IPS-18c (cell line): ENCODE results near the gene THSD7A.

Experiments used
- H3K4me3 ChIP-seq: 2 replicates; pipeline ENCODE4 v1.7.0; 2013; ENCODE audit warnings: low read depth, mild to moderate bottlenecking, low read length, moderate library complexity; ENCODE audit not compliant: insufficient read depth
- H3K9me3 ChIP-seq: one replicate; pipeline ENCODE4 v1.6.1; 2013; ENCODE audit warnings: mild to moderate bottlenecking, low read length, moderate library complexity; ENCODE audit not compliant: control insufficient read depth, insufficient read depth

THSD7A gene

DNA sequence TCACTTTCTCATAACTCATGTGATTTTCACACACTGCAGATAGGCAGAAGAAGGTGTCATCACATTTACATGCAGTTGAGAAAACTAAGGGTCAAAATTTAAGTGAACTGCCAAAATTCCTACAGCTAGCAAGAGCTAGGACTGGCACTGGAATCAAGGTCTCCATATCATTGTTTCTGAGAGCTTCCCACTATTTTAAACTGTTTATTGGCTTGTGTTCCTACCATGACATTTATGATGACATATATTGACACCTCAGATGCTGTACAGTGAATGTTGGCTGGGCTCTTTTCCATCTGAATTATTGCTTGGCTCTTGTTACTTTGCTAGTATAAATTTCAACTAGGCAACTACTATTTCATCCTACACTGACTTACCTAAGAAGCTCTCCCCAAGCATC lies 2.0 kb downstream of the THSD7A start:
- Histone ChIP-seq H3K4me3 (no peak overlapping the region), H3K9me3 (no peaks in the 10 kb centered on the region)

DNA sequence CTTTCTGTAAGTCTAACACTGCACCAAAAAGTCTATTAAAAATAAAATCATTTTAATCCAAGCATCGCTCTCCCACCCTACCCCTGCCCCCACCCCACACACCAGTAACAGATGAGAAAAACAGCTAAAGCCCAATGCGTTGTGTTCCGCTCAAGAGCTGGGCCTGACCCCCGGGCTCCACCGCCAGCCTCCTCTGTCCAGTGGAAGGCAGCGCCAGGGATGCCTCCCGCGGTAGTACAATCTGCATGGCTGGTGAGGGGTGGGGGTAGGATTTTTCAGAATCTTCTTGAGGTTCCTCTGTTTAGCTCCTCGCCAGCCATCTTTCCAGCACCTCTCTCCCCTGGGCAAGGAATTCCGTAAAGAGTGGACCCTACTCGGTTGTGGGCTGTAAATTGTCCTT lies 12.1 kb downstream of the THSD7A start:
- Histone ChIP-seq H3K4me3 (no peak overlapping the region), H3K9me3 (no peaks in the 10 kb centered on the region)

DNA sequence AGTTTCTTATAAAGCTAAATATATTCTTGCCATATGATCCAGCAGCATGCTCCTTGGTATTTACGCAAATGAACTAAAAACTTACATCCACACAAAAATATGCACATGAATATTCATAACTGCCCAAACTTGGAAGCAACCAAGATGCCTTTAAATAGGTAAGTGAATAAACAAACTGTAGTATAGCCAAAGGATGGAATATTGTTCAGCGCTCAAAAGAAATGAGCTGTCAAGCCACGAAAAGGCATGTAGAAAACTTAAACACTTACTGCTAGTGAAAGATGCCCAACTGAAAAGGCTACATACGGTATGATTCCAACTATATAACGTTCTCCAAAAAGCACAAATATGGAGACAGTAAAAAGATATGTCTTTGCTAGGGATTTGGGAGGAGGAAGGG lies 12.7 kb downstream of the THSD7A start:
- no peaks in the 10 kb centered on the region for H3K9me3 ChIP-seq

GRCh38 chr7:11818281-11818680 lies 13.7 kb downstream of the THSD7A start:
- Histone ChIP-seq H3K4me3 (no peak overlapping the region), H3K9me3 (no peaks in the 10 kb centered on the region)

More for the DNA sequence above, 12.7 kb downstream of the THSD7A start:
- no peak overlapping the region for H3K4me3 ChIP-seq

DNA sequence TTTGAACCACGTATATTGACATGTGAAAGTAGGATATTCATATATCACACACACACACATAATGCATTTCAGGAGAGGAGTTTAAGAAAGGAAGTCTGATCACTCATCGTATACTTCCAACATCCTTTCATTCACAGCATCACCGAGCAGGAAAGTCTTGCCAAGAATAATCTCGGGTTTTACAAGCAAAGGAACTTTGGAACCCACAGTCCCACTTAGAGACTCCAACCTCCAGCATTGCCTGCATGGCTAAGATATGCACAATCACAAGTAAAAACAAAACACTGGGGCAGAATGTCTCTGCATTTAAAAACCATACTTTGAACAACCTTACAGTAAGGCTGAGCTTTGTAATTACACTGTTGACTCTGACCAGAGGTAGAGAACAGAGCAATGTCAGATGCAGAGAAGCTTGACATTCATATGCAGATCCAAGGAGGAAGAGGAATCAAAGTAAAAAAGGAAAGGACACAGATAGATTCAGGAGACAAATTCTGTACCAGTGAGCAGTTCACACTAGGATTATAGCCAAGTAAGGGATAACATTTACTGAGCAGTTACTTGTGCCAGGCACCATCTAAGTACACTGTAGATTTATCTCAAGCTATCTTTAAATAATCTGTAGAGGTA lies 14.8 kb downstream of the THSD7A start:
- H3K9me3 ChIP-seq, result no peaks in the 10 kb centered on the region

GRCh38 chr7:11811709-11812108 lies 20.3 kb downstream of the THSD7A start:
- no peak overlapping the region for H3K4me3 ChIP-seq
- H3K9me3 ChIP-seq, result no peaks in the 10 kb centered on the region

More for the DNA sequence above, 14.8 kb downstream of the THSD7A start:
- no peak overlapping the region for H3K4me3 ChIP-seq

GRCh38 chr7:11810043-11810625 lies 21.9 kb downstream of the THSD7A start:
- no peak overlapping the region for H3K4me3 ChIP-seq
- no peaks in the 10 kb centered on the region for H3K9me3 ChIP-seq

DNA sequence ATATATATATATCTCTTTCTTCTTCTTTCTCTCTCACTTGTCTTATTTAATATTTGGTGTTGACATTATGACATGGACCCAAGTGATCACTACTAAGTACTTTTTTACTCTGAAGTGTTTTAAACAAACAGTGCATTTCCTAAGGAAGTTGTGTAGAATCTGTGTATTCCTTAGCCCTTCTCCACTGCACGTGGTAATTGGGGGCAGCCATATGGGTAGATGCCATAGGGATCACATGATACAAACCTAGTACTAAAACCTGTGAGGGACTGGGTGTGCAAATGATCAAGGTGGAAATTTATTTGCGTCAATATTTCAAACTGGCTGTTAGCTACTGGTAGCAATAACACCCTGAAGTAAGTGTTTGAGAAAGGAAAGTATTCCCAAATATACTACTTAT lies 25.0 kb downstream of the THSD7A start:
- no peak overlapping the region for H3K4me3 ChIP-seq
- H3K9me3 ChIP-seq, result no peaks in the 10 kb centered on the region

DNA sequence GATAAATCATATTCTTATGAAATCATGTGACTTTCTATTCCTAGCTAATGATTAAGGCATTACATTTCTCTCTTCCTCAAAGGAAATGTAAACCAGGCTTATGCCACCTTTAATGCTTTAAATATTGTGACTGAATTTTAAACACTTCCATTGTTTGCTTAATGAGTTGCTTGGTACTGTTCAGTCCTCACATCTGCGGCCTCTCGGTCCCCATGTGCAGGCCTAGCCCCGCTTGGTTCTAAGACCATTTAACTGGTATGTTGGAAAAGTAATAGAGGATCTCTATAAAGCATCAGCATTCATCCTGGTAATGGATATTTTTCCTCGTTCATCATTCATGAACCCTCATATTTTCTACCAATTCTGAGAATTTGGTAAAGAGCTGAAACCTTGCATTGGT lies 27.4 kb downstream of the THSD7A start:
- no peak overlapping the region for H3K4me3 ChIP-seq

DNA sequence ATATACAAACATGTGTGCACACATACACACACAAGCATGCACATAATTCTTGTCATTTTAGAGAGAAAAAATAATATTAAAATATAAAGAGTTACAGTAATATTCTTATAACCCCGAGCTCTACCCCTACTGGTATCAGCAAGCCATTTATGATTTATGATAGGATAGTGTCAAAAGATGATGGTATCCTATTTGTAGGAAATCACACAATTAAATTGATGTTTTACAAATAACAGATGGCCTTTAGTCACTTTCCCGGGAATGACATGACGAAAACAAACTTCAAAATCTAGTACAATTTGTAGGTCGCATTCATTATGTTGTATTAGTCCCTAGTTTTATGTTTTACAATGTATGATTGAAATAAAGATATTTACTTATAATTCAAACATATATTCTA lies 36.8 kb downstream of the THSD7A start:
- no peak overlapping the region for H3K4me3 ChIP-seq

More for the DNA sequence above, 27.4 kb downstream of the THSD7A start:
- H3K9me3 ChIP-seq, result no peaks in the 10 kb centered on the region

DNA sequence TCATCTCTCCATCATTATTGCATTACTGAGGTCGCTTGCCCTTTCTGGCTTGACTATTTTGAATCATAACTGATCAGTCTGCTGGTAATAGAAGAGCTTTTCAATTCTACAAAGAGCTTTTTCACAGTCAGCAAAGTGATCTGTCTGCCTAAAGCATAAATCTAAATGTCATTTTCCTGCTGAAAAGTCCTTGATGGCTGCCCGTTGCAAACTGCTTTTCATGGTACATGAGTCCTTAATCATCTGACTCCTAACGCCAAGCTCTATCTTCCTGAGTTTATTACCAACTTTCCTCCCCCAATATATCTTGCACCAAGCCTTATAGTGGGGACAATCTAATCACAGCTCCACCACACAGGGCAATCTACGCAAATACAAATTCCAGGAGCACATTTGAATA lies 39.8 kb downstream of the THSD7A start:
- no peak overlapping the region for H3K4me3 ChIP-seq
- H3K9me3 ChIP-seq, result no peaks in the 10 kb centered on the region

More for the DNA sequence above, 36.8 kb downstream of the THSD7A start:
- no peaks in the 10 kb centered on the region for H3K9me3 ChIP-seq

GRCh38 chr7:11788568-11788967 lies 43.4 kb downstream of the THSD7A start:
- no peaks in the 10 kb centered on the region for H3K9me3 ChIP-seq
- no peak overlapping the region for H3K4me3 ChIP-seq

DNA sequence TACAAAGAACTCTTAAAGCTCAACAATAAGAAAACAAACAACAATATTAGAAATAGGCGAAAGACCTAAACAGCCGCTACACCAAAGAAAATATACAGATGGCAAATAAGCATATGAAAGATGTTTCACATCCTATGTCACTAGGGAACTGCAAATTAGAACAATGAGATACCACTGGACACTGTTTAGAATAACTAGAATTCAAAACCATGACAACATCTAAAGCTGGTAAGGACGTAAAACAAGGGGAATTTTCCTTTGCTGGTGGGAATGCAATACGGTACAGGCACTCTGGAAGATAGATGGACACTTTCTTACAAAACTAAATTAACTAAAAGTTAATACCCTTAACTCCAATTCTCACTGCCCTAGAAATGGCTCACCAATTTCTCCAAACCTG lies 44.5 kb downstream of the THSD7A start:
- Histone ChIP-seq H3K9me3 (no peaks in the 10 kb centered on the region), H3K4me3 (no peak overlapping the region)

- H3K4me3 ChIP-seq, result no peak overlapping the region
These were observed 45.8 kb downstream of the THSD7A start for GRCh38 chr7:11786186-11786585.

DNA sequence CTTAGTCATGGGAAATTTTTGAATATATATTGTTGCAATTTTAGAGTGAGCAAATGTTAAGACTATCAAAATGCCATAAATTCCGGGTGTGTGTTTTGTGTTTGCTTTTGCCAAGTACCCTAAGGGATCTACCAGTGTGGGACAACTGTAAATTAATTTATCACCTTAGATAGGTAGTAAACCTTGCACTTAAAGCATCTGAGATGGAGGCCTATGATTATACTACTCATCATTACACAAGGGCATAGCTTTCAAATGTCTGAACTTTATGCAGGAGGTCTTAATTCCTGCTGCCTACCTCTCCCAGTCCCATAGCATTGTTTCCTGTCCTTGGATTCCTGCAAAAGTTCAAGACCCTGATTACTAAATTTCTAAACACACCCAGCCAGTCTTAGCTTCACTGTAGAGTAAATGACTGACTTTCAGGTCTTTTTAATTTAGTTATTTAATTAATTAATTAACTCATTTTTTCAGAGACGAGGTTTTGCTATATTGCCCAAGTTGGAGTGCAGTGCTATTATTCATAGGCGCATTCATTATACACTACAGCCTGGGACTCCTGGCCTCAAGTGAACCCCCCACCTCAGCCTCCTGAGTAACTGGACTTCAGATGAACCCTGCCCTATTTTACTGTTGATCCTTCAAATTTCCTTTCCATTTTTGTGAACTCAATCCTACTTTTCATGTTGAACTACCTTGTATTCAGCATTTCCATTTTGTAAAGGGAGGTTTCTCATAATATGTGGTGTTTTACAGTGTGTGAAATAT lies 47.0 kb downstream of the THSD7A start:
- H3K9me3 ChIP-seq, result no peaks in the 10 kb centered on the region
- H3K4me3 ChIP-seq, result no peak overlapping the region

More at GRCh38 chr7:11786186-11786585, 45.8 kb downstream of the THSD7A start:
- H3K9me3 ChIP-seq, result no peaks in the 10 kb centered on the region

- no peaks in the 10 kb centered on the region for H3K9me3 ChIP-seq
- no peak overlapping the region for H3K4me3 ChIP-seq
These were observed 51.9 kb downstream of the THSD7A start for GRCh38 chr7:11779864-11780674.

GRCh38 chr7:11776039-11776438 lies 56.0 kb downstream of the THSD7A start:
- Histone ChIP-seq H3K4me3 (no peak overlapping the region), H3K9me3 (no peaks in the 10 kb centered on the region)
